H1 (cell line): ENCODE results near the gene TTC28.

Experiments
- CEBPB ChIP-seq: IDR thresholded peaks from 2 replicates; pipeline ENCODE4 v1.6.1; 2012; ENCODE audit warnings: low read depth, low read length
- EZH2 ChIP-seq: fragments of 200-600 bp; sonication (generic); IDR thresholded peaks from 2 replicates; pipeline ENCODE4 v1.7.1; 2012; ENCODE audit warnings: low read depth, mild to moderate bottlenecking, moderate library complexity, low read length, inconsistent platforms; ENCODE audit not compliant: severe bottlenecking
- HDAC2 ChIP-seq, 2 experiments: fragments of 300-600 bp in 1 of 2; sonication (generic) in 1 of 2; IDR thresholded peaks; 2 replicates each; pipeline ENCODE4 v1.6.1; 2011 to 2012; ENCODE audit warnings: low read depth in 2 of 2, low read length in 2 of 2, mild to moderate bottlenecking in 2 of 2, moderate library complexity in 2 of 2, borderline replicate concordance in 1 of 2, inconsistent platforms in 1 of 2
- KDM1A ChIP-seq: fragments of 200-600, 300-600 bp; sonication (generic); IDR thresholded peaks from 2 replicates; pipeline ENCODE4 v1.7.1; 2016; ENCODE audit warnings: mild to moderate bottlenecking, low read length, borderline replicate concordance
- KDM5A ChIP-seq: fragments of 200-600 bp; IDR thresholded peaks from 2 replicates; pipeline ENCODE4 v1.7.1; 2012; ENCODE audit warnings: mild to moderate bottlenecking, low read length, inconsistent platforms, mixed read lengths
- NRF1 ChIP-seq: IDR thresholded peaks from 2 replicates; pipeline ENCODE4 v1.6.1; 2011; ENCODE audit warnings: mild to moderate bottlenecking, low read depth, low read length, improper control_type of control experiment
- POU5F1 ChIP-seq: IDR thresholded peaks from 2 replicates; pipeline ENCODE4 v1.6.1; 2011; ENCODE audit warnings: low read depth, mild to moderate bottlenecking, low read length, moderate library complexity
- RAD21 ChIP-seq, 2 experiments: IDR thresholded peaks in 1 of 2; conservative IDR thresholded peaks in 1 of 2; 2 replicates each; pipeline ENCODE4 v1.6.1; 2011; ENCODE audit warnings: low read depth in 2 of 2, low read length in 2 of 2, improper control_type of control experiment in 1 of 2, inconsistent platforms in 1 of 2, mild to moderate bottlenecking in 1 of 2, moderate library complexity in 1 of 2
- RNF2 ChIP-seq: fragments of 200-900, 300-1000 bp; sonication (generic); IDR thresholded peaks from 2 replicates; pipeline ENCODE4 v1.7.1; 2016; ENCODE audit warnings: borderline replicate concordance, low read depth, mild to moderate bottlenecking, antibody characterized with exemption, low read length; ENCODE audit not compliant: poor library complexity, severe bottlenecking; ENCODE audit errors: missing control alignments
- SIRT6 ChIP-seq: IDR thresholded peaks from one replicate; pipeline ENCODE4 v1.7.1; 2012; ENCODE audit warnings: low read length, inconsistent platforms
- SRF ChIP-seq: IDR thresholded peaks from 2 replicates; pipeline ENCODE4 v1.6.1; 2011; ENCODE audit warnings: mild to moderate bottlenecking, low read depth, low read length, moderate library complexity
- YY1 ChIP-seq: IDR thresholded peaks from 2 replicates; pipeline ENCODE4 v1.6.1; 2011; ENCODE audit warnings: low read depth, mild to moderate bottlenecking, low read length
- TF ChIP-seq, protein P1 (sequence below), 3 experiments: IDR thresholded peaks; 1 replicate in 2 of 3; 2 replicates in 1 of 3; pipeline versions ENCODE4 v1.5.1 to v1.6.1; 2011; ENCODE audit warnings: low read length in 3 of 3, mild to moderate bottlenecking in 3 of 3, inconsistent platforms in 2 of 3, low read depth in 1 of 3, moderate library complexity in 1 of 3; ENCODE audit not compliant: insufficient read depth in 1 of 3; ENCODE audit errors: control extremely low read depth in 1 of 3

DNA sequence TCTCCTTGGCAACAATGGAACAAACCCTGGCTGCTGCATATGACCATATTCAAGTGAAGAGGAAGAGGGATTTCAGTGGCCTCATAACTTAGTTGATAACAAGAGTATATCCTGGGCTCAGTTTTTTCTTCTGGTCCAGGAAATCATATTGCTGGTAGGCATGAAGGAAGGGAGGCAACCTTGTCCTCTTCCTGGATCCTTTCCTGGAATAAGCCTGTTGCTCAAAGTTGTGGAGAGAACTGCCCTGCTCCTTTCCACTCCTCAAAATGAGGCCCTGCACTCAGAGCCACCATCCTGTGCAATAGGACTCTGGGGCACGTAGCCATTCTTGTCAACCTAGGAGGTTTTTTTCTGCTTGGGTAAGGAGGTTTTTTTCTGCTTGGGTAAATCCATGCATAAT lies 631.9 kb downstream of the TTC28 start:
- TF ChIP-seq HDAC2 (IDR thresholded peaks at IDR 0.05; ENCODE audit: borderline replicate concordance in 1 of 2, low read depth in 2 of 2, low read length in 2 of 2) = no peak
- TF ChIP-seq, protein P1, sequence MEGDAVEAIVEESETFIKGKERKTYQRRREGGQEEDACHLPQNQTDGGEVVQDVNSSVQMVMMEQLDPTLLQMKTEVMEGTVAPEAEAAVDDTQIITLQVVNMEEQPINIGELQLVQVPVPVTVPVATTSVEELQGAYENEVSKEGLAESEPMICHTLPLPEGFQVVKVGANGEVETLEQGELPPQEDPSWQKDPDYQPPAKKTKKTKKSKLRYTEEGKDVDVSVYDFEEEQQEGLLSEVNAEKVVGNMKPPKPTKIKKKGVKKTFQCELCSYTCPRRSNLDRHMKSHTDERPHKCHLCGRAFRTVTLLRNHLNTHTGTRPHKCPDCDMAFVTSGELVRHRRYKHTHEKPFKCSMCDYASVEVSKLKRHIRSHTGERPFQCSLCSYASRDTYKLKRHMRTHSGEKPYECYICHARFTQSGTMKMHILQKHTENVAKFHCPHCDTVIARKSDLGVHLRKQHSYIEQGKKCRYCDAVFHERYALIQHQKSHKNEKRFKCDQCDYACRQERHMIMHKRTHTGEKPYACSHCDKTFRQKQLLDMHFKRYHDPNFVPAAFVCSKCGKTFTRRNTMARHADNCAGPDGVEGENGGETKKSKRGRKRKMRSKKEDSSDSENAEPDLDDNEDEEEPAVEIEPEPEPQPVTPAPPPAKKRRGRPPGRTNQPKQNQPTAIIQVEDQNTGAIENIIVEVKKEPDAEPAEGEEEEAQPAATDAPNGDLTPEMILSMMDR (IDR thresholded peaks at IDR 0.05; ENCODE audit: control extremely low read depth in 1 of 3, insufficient read depth in 1 of 3, low read depth in 1 of 3, low read length in 3 of 3) = no peak
- TF ChIP-seq CEBPB = no peak
- TF ChIP-seq NRF1 = no peak
- TF ChIP-seq YY1 = no peak
- no peak for TF ChIP-seq KDM5A
- TF ChIP-seq KDM1A = no peak
- TF ChIP-seq SRF = no peak
- no peak for TF ChIP-seq RNF2
- no peak for TF ChIP-seq SIRT6
- TF ChIP-seq RAD21 (IDR thresholded peaks at IDR 0.05 in 1 of 2, conservative IDR thresholded peaks at IDR 0.05 in 1 of 2; ENCODE audit: low read depth in 2 of 2, low read length in 2 of 2) = no peak
- TF ChIP-seq EZH2 = no peak
- no peak for TF ChIP-seq POU5F1
